Thyroid gland (tissue), 4 donors: Measurements from ENCODE around the gene SERPINB6.
"Not testable (repeated sequence)": the region's sequence is repeated elsewhere in the genome, so short reads cannot be mapped to it uniquely, and the experiment has no call there.

ENCODE experiments used
- CTCF ChIP-seq, 6 experiments: fragments of 200-600 bp in 3 of 6; fragments of 450-650 bp in 3 of 6; sonication (generic) in 3 of 6; IDR thresholded peaks; one replicate each; pipeline ENCODE4 v1.5.1; 2016 to 2019; ENCODE audit warnings: antibody characterized with exemption in 6 of 6, mild to moderate bottlenecking in 2 of 6, inconsistent platforms in 1 of 6, moderate library complexity in 1 of 6
- POLR2A ChIP-seq, 2 donors: fragments of 450-650 bp; IDR thresholded peaks; one replicate each; pipeline ENCODE4 v1.6.1; 2017; ENCODE audit warnings: antibody characterized with exemption in 2 of 2, mild to moderate bottlenecking in 2 of 2, moderate library complexity in 1 of 2

- not testable (repeated sequence) for TF ChIP-seq CTCF, POLR2A (IDR thresholded peaks at IDR 0.05)
Measured at GRCh38 chr6:2925842-2926747, 45.3 kb downstream of the SERPINB6 start.
